ENCODE results near the gene SH3GL1. TPM values are rescaled to one million over a fixed set of nuclear protein-coding genes. Genes with fewer than 3 reads are reported as not detected.
A peak's percentile ranks its signal among the peaks of the same experiment; 100 is the strongest.

SH3GL1 gene
- total and polyA plus RNA-seq, 2 of the 4 experiments (the other 2 are of a cell fraction), result 28.1 to 138 TPM

DNA sequence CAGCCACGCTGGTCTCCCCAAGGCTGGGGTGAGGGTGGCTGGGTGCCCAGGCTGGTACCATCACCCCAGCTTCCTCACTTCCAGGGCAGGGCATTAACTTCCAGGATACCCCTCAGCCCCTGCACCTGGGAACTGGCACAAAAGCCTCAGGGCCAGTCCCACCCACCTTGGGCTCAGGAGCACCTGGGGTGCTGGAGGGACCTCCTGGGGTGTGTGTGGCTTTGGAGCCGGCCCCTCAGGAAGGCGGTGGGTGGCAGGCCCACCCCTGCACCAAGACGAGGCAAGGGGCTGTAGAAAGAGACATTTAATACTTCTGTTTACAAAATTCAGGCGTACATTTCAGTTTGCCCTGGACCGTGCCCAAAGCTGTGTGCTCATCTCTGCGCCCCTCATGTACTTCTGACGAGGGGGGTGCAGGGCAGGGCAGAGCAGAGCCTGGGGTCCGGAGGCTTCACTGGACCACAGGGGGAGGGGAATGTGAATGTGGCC, 40.2 kb downstream of the SH3GL1 start:
- peak; percentile 7; the same call in 1 of the 2 replicates for ATAC-seq (ENCODE audit: low read depth)
- TF ChIP-seq POLR2A (IDR thresholded peaks at IDR 0.05; ENCODE audit: low read depth, low read length) (no peak), SMC3 (IDR thresholded peaks at IDR 0.05; ENCODE audit: low read depth, low read length) (no peak), MAZ (IDR thresholded peaks at IDR 0.05; ENCODE audit: borderline replicate concordance, low read depth, low read length) (no peak), MAFK (IDR thresholded peaks at IDR 0.05; ENCODE audit: low read depth, low read length) (no peak), MXI1 (IDR thresholded peaks at IDR 0.05; ENCODE audit: borderline replicate concordance, low read depth, low read length) (no peak), RCOR1 (IDR thresholded peaks at IDR 0.05; ENCODE audit: insufficient replicate concordance, low read length) (no peak), FOS (IDR thresholded peaks at IDR 0.05; ENCODE audit: low read depth, low read length) (no peak), NFE2L2 (IDR thresholded peaks at IDR 0.05; ENCODE audit: low read depth, low read length) (no peak), BHLHE40 (IDR thresholded peaks at IDR 0.05; ENCODE audit: low read depth, low read length) (no peak), RAD21 (IDR thresholded peaks at IDR 0.05; ENCODE audit: low read length) (no peak), RFX5 (IDR thresholded peaks at IDR 0.05; ENCODE audit: low read depth, low read length) (no peak), CHD1 (IDR thresholded peaks at IDR 0.05; ENCODE audit: low read depth, low read length) (no peak)
- TF ChIP-seq, protein P1, sequence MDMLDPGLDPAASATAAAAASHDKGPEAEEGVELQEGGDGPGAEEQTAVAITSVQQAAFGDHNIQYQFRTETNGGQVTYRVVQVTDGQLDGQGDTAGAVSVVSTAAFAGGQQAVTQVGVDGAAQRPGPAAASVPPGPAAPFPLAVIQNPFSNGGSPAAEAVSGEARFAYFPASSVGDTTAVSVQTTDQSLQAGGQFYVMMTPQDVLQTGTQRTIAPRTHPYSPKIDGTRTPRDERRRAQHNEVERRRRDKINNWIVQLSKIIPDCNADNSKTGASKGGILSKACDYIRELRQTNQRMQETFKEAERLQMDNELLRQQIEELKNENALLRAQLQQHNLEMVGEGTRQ (IDR thresholded peaks at IDR 0.05; ENCODE audit: low read depth, low read length), result no peak
- POLR2A ChIA-PET (ENCODE audit: unreplicated experiment), result no interaction called here

More for the DNA sequence above, 40.2 kb downstream of the SH3GL1 start:
- in situ Hi-C loops (cut with MboI; ENCODE audit: low sequenced_read_pairs), result no loop called here
- Histone ChIP-seq H2BK15ac (ENCODE audit: low read depth, low read length) (no peak overlapping the region), H3K14ac (replicated peaks; ENCODE audit: low read depth, low read length) (no peak overlapping the region), H4K5ac (ENCODE audit: low read depth, low read length) (no peak overlapping the region), H3K23ac (ENCODE audit: low read depth, low read length) (no peak overlapping the region), H3K18ac (ENCODE audit: low read depth, low read length) (no peak overlapping the region), H3K36me3 (ENCODE audit: control insufficient read depth, insufficient read depth, low read length) (peaks cover 53% of the 10 kb centered on the region), H3K4me1 (ENCODE audit: control insufficient read depth, insufficient read depth, low read length) (peaks cover 10% of the 10 kb centered on the region; the same call in 1 of the 2 replicates), H3K9me1 (ENCODE audit: insufficient read depth, low read length) (no peaks in the 10 kb centered on the region), H2BK120ac (ENCODE audit: low read depth, low read length) (no peak overlapping the region), H4K91ac (ENCODE audit: insufficient read depth, low read depth, low read length) (no peak overlapping the region), H3K9ac (ENCODE audit: low read depth, low read length) (no peak overlapping the region), H2BK20ac (ENCODE audit: low read depth, low read length) (no peak overlapping the region), H2BK5ac (ENCODE audit: low read depth, low read length, poor library complexity, severe bottlenecking) (no peak overlapping the region), H4K20me1 (ENCODE audit: insufficient read depth, low read length) (peaks cover 11% of the 10 kb centered on the region), H4K8ac (ENCODE audit: low read depth in 2 of 2, low read length in 2 of 2) (no peak overlapping the region), H3K4me3 (ENCODE audit: insufficient read depth, low read depth, low read length) (no peak overlapping the region), H3K79me1 (ENCODE audit: low read depth in 1 of 2, low read length in 2 of 2) (peaks cover 0 to 19% of the 10 kb centered on the region in 2 experiments), H2AFZ (replicated peaks; ENCODE audit: low read length, poor library complexity) (no peak overlapping the region), H3K27ac (ENCODE audit: insufficient read depth, low read length) (peak overlapping the region; percentile 58; the same call in 1 of the 2 replicates), H3K56ac (ENCODE audit: extremely low read depth, insufficient read depth, low read length) (no peak overlapping the region), H2AK5ac (ENCODE audit: low read depth, low read length) (no peak overlapping the region), H3K4ac (ENCODE audit: low read depth, low read length) (no peak overlapping the region), H2AK9ac (replicated peaks; ENCODE audit: low read depth, low read length, poor library complexity) (peak overlapping the region; percentile 40), H3K4me2 (ENCODE audit: low read depth, low read length) (no peak overlapping the region; the same call in 1 of the 2 replicates), H3K27me3 (ENCODE audit: control insufficient read depth, insufficient read depth, low read length) (no peaks in the 10 kb centered on the region), H3K9me3 (ENCODE audit: control insufficient read depth, insufficient read depth, low read length) (no peaks in the 10 kb centered on the region)
- CTCF ChIA-PET, result no interaction called here
- dilution Hi-C loops (cut with HindIII; ENCODE audit: low sequenced_read_pairs, unreplicated experiment), result no loop called here
- DNase-seq, result no peak
- intact Hi-C loops (cut with micrococcal nuclease), result no loop called here
- BruUV-seq (replicated peaks), result no TSS peak
- WGBS, 2 experiments (ENCODE audit: extremely low coverage in 2 of 2, insufficient read length in 1 of 2), result no CpG with 5 or more reads among the region's 9 CpGs

Data from IMR-90 (cell line).